ENCODE data around the gene PCNT.

PCNT gene

GRCh38 chr21:46493828-46494227 is 169.9 kb downstream of the PCNT start:
- DNase-seq (ENCODE audit: low spot score), result no peak
- TF ChIP-seq, protein P1, sequence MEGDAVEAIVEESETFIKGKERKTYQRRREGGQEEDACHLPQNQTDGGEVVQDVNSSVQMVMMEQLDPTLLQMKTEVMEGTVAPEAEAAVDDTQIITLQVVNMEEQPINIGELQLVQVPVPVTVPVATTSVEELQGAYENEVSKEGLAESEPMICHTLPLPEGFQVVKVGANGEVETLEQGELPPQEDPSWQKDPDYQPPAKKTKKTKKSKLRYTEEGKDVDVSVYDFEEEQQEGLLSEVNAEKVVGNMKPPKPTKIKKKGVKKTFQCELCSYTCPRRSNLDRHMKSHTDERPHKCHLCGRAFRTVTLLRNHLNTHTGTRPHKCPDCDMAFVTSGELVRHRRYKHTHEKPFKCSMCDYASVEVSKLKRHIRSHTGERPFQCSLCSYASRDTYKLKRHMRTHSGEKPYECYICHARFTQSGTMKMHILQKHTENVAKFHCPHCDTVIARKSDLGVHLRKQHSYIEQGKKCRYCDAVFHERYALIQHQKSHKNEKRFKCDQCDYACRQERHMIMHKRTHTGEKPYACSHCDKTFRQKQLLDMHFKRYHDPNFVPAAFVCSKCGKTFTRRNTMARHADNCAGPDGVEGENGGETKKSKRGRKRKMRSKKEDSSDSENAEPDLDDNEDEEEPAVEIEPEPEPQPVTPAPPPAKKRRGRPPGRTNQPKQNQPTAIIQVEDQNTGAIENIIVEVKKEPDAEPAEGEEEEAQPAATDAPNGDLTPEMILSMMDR (conservative IDR thresholded peaks at IDR 0.05; ENCODE audit: low read depth), result no peak
- ChIA-PET CTCF (no interaction called here), POLR2A (ENCODE audit: low non-redundant PET) (no interaction called here)
- H3K27ac ChIP-seq, result no peak overlapping the region
